Tibial nerve (tissue), 4 donors: ENCODE measurements around the gene DLG5. TPM values are rescaled to one million over a fixed set of nuclear protein-coding genes. Genes with fewer than 3 reads are reported as not detected.

Experiments
- DNase-seq, 2 donors: peaks; one replicate each; pipeline ENCODE4 v3.0.0-alpha.2; 2019; ENCODE audit warnings: low spot score in 2 of 2
- H3K27ac ChIP-seq, 4 donors: fragments of 200-600 bp; sonication (generic) in 3 of 4; one replicate each; pipeline ENCODE4 v1.5.1; 2017 to 2019; ENCODE audit warnings: mild to moderate bottlenecking in 1 of 4
- H3K27me3 ChIP-seq, 2 donors: fragments of 200-600 bp; sonication (generic) in 1 of 2; one replicate each; pipeline versions ENCODE4 v1.5.1 to v1.6.0; 2017 to 2019
- H3K36me3 ChIP-seq, 3 donors: fragments of 200-600 bp; sonication (generic); one replicate each; pipeline ENCODE4 v1.5.1; 2018 to 2019
- H3K4me1 ChIP-seq, 4 donors: fragments of 200-600 bp; sonication (generic) in 3 of 4; one replicate each; pipeline ENCODE4 v1.5.1; 2017 to 2019
- H3K4me3 ChIP-seq, 4 donors: fragments of 200-600 bp; sonication (generic) in 3 of 4; one replicate each; pipeline ENCODE4 v1.5.1; 2017 to 2019; ENCODE audit warnings: mild to moderate bottlenecking in 1 of 4, moderate library complexity in 1 of 4
- H3K9me3 ChIP-seq, 4 donors: fragments of 200-600 bp; sonication (generic) in 3 of 4; one replicate each; pipeline ENCODE4 v1.5.1; 2017 to 2019
- CTCF ChIP-seq, 5 experiments: fragments of 200-600 bp in 3 of 5; fragments of 450-650 bp in 2 of 5; sonication (generic) in 3 of 5; IDR thresholded peaks; one replicate each; pipeline ENCODE4 v1.5.1; 2016 to 2019; ENCODE audit warnings: antibody characterized with exemption in 5 of 5, mild to moderate bottlenecking in 3 of 5, moderate library complexity in 2 of 5
- EP300 ChIP-seq, 2 donors: sonication (generic); formaldehyde crosslinking; IDR thresholded peaks; one replicate each; pipeline ENCODE4 v1.6.1; 2017; ENCODE audit warnings: antibody characterized with exemption in 2 of 2, mild to moderate bottlenecking in 1 of 2
- POLR2A ChIP-seq, 2 donors: fragments of 450-650 bp; IDR thresholded peaks; one replicate each; pipeline ENCODE4 v1.6.1; 2017; ENCODE audit warnings: antibody characterized with exemption in 2 of 2, mild to moderate bottlenecking in 2 of 2, moderate library complexity in 2 of 2
- WGBS, 2 donors: methylation state at CpG; one replicate each; pipeline ENCODE4 v1.1.5; 2018; 5-methylcytosine and 5-hydroxymethylcytosine counted together
- total RNA-seq, 4 donors: library from RNA; depleted of rRNA; stranded (reverse); fragments of >200 nt; gene quantifications; one replicate each; pipeline ENCODE4 v1.1.0, GENCODE V29; 2016

DLG5 gene
- total RNA-seq, 4 donors from 2014 or later, result 33.0 to 47.7 (median 40.8) TPM

DNA sequence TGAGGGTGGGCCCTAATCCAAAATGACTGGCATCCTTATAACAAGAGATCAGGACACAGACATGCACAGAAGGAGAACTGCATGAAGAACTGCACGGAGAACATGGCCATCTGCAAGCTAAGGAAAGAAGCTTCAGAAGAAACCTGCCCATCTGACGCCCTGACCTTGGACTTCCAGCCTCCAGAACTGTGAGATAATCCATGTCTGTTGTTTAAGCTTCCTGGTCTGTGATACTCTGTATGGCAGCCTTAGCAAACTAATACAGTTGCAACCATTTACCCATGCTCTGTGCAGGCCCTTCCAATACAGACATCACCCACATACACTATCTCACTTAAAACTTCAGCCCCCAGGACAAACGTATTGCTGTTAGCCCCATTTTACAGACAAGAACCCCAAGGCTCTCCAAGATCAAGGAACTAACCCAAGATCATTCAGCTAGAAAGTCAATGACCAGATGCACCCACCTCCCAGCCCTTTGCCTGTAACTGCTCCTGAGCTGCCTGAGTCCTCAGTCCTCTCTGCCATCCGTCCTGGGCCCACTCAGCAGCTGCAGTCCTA, 39.7 kb downstream of the DLG5 start:
- H3K27me3 ChIP-seq, result no peaks in the 10 kb centered on the region
- H3K27ac ChIP-seq, result peak overlapping the region; percentile 43 to 84 (median 72)
- TF ChIP-seq CTCF (IDR thresholded peaks at IDR 0.05) (no peak), EP300 (IDR thresholded peaks at IDR 0.05) (no peak), POLR2A (IDR thresholded peaks at IDR 0.05) (no peak)
- no peaks in the 10 kb centered on the region for H3K36me3 ChIP-seq
- WGBS, 2 donors, result 81 to 86% methylated on average over 4 of the region's 4 CpGs
- DNase-seq, result no peak
- peaks cover 0 to 58% (median 30%) of the 10 kb centered on the region in 4 donors for H3K4me1 ChIP-seq
- no peaks in the 10 kb centered on the region for H3K9me3 ChIP-seq
- H3K4me3 ChIP-seq, result no peak overlapping the region

DNA sequence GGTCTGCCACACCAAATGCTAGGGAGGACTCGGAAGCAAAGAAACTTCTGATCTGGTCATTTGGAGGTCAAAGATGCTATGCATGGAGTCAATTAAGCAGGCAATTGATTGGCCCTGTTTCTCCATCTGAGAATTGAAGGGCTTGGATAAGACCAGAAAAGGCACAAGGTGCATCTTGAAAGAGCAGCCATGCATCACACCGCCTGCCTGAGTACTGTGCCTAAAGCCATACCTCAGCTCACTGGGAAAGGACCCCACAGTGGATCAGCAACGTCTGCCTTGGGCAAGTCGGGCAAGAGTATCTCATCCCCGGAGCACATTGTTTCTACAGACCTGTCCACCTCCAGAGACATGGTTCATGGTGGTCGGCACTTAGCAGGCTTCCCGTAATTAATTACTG, 42.4 kb downstream of the DLG5 start:
- peaks cover 0 to 48% (median 25%) of the 10 kb centered on the region in 4 donors for H3K4me1 ChIP-seq
- H3K27ac ChIP-seq, result no peak overlapping the region
- TF ChIP-seq EP300 (IDR thresholded peaks at IDR 0.05) (no peak), CTCF (IDR thresholded peaks at IDR 0.05) (no peak), POLR2A (IDR thresholded peaks at IDR 0.05) (no peak)

GRCh38 chr10:77881636-77882035, 44.9 kb downstream of the DLG5 start:
- TF ChIP-seq EP300 (IDR thresholded peaks at IDR 0.05) (no peak), CTCF (IDR thresholded peaks at IDR 0.05) (no peak), POLR2A (IDR thresholded peaks at IDR 0.05) (no peak)

More for the DNA sequence above, 42.4 kb downstream of the DLG5 start:
- DNase-seq, result no peak
- H3K36me3 ChIP-seq, result no peaks in the 10 kb centered on the region
- 92% methylated on average over 7 of the region's 7 CpGs for WGBS, 2 donors
- no peak overlapping the region for H3K4me3 ChIP-seq
- H3K27me3 ChIP-seq, result no peaks in the 10 kb centered on the region
- no peaks in the 10 kb centered on the region for H3K9me3 ChIP-seq

DNA sequence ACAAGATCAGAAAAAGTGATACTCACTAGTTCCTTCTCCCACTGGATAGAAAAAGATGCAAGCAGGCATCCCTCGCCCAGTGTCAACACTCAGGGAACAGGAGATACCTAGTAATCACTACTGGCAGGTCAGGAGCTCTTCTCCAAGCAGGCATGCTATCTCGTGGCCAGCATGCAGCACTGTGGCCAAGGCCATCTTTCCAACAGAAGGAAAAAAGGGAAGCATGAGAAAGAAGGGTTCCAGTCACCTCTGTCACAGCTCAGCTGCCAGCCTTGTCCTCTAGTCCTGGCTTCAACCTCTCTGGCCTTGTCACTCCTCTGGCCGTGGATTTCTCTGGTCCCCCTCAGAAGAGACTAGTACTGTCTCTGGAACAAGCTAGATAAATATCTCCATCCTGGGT, 45.3 kb downstream of the DLG5 start:
- Histone ChIP-seq H3K27me3 (no peaks in the 10 kb centered on the region), H3K4me1 (peaks cover 0 to 35% (median under 1%) of the 10 kb centered on the region in 4 donors), H3K27ac (no peak overlapping the region), H3K4me3 (no peak overlapping the region), H3K9me3 (no peaks in the 10 kb centered on the region), H3K36me3 (no peaks in the 10 kb centered on the region)
- TF ChIP-seq EP300 (IDR thresholded peaks at IDR 0.05) (no peak), CTCF (IDR thresholded peaks at IDR 0.05) (no peak), POLR2A (IDR thresholded peaks at IDR 0.05) (no peak)
- DNase-seq, result no peak
- 83 to 88% methylated on average over 3 of the region's 3 CpGs for WGBS, 2 donors

More at GRCh38 chr10:77881636-77882035, 44.9 kb downstream of the DLG5 start:
- Histone ChIP-seq H3K36me3 (no peaks in the 10 kb centered on the region), H3K4me1 (peaks cover 0 to 39% (median 4%) of the 10 kb centered on the region in 4 donors), H3K27ac (no peak overlapping the region), H3K4me3 (no peak overlapping the region), H3K9me3 (no peaks in the 10 kb centered on the region), H3K27me3 (no peaks in the 10 kb centered on the region)
- 87 to 89% methylated on average over 4 of the region's 4 CpGs for WGBS, 2 donors
- no peak for DNase-seq

DNA sequence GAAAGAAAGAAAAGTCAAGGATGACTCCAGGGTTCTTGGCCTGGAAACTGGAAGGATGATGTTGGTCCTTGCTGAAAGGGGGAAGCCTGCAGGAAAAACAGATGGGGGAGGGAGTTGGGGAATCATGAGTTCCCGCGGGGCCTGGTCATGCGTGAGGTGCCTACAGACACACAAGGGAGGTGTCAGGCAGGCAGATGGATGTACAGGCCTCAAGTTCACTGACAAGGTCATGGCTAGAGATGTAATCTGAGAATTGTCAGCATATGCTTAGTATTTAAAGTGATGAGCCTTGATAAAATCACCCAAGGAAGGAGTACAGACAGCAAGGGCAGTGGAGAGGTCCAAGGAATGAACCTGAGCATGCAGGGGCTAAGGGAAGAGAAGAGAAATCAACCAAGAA, 46.8 kb downstream of the DLG5 start:
- H3K27ac ChIP-seq, result no peak overlapping the region
- H3K4me3 ChIP-seq, result no peak overlapping the region

More for the DNA sequence above, 46.8 kb downstream of the DLG5 start:
- peaks cover 0 to 32% (median 0%) of the 10 kb centered on the region in 4 donors for H3K4me1 ChIP-seq
- no peaks in the 10 kb centered on the region for H3K27me3 ChIP-seq
- no peaks in the 10 kb centered on the region for H3K36me3 ChIP-seq
- WGBS, 2 donors, result 94 to 99% methylated on average over 3 of the region's 3 CpGs
- H3K9me3 ChIP-seq, result no peaks in the 10 kb centered on the region
- DNase-seq, result no peak
- TF ChIP-seq EP300 (IDR thresholded peaks at IDR 0.05) (no peak), POLR2A (IDR thresholded peaks at IDR 0.05) (no peak), CTCF (IDR thresholded peaks at IDR 0.05) (no peak)
